Smooth muscle cell (in vitro differentiated cells): ENCODE results near the gene DDX18. TPM values are rescaled to one million over a fixed set of nuclear protein-coding genes. Genes with fewer than 3 reads are reported as not detected.

ENCODE experiments used
- DNase-seq: peaks from one replicate; lab custom pipeline; 2025; ENCODE audit not compliant: unreplicated experiment; lab: John Stamatoyannopoulos, UW
- H2AFZ ChIP-seq: fragments of 200-600 bp; sonication (generic); 2 replicates; pipeline ENCODE4 v1.6.0; 2016; ENCODE audit warnings: antibody characterized with exemption, low read depth, mild to moderate bottlenecking
- H3F3A ChIP-seq: fragments of 200-600 bp; sonication (generic); 2 replicates; pipeline ENCODE4 v1.6.0; 2017; ENCODE audit warnings: antibody characterized with exemption, low read depth
- H3K27ac ChIP-seq: fragments of 200-600 bp; sonication (generic); 2 replicates; pipeline ENCODE4 v1.5.1; 2016; ENCODE audit warnings: low read depth, mild to moderate bottlenecking
- H3K27me3 ChIP-seq: fragments of 200-600 bp; sonication (generic); 2 replicates; pipeline ENCODE4 v1.6.1; 2016; ENCODE audit warnings: low read depth, mild to moderate bottlenecking
- H3K36me3 ChIP-seq: fragments of 200-600 bp; sonication (generic); 2 replicates; pipeline ENCODE4 v1.5.1; 2016; ENCODE audit warnings: low read depth
- H3K4me1 ChIP-seq: fragments of 200-600 bp; sonication (generic); 2 replicates; pipeline ENCODE4 v1.5.1; 2016; ENCODE audit warnings: low read depth
- H3K4me2 ChIP-seq: fragments of 200-600 bp; sonication (generic); 2 replicates; pipeline ENCODE4 v1.6.0; 2016; ENCODE audit warnings: mild to moderate bottlenecking
- H3K4me3 ChIP-seq: fragments of 200-600 bp; sonication (generic); 2 replicates; pipeline ENCODE4 v1.5.1; 2016; ENCODE audit warnings: mild to moderate bottlenecking
- H3K79me2 ChIP-seq: fragments of 200-600 bp; sonication (generic); 2 replicates; pipeline ENCODE4 v1.6.0; 2016; ENCODE audit warnings: low read depth, mild to moderate bottlenecking
- H3K9ac ChIP-seq: fragments of 200-600 bp; sonication (generic); 2 replicates; pipeline ENCODE4 v1.6.0; 2016; ENCODE audit warnings: low read depth
- H3K9me3 ChIP-seq: fragments of 200-600 bp; sonication (generic); replicated peaks from 2 replicates; pipeline ENCODE4 v1.5.1; 2016; ENCODE audit warnings: low read depth
- H4K20me1 ChIP-seq: fragments of 200-600 bp; sonication (generic); 2 replicates; pipeline ENCODE4 v1.6.0; 2016; ENCODE audit warnings: low read depth
- CTCF ChIP-seq: fragments of 200-600 bp; sonication (generic); IDR thresholded peaks from 2 replicates; pipeline ENCODE4 v1.5.1; 2017; ENCODE audit warnings: borderline replicate concordance, mild to moderate bottlenecking, antibody characterized with exemption; ENCODE audit not compliant: insufficient read depth, poor library complexity, severe bottlenecking
- WGBS: methylation state at CpG from one replicate; pipeline ENCODE4 v1.1.7; 2016; ENCODE audit warnings: low lambda C conversion rate; 5-methylcytosine and 5-hydroxymethylcytosine counted together
- polyA plus RNA-seq: library from polyadenylated mRNA; unstranded; fragments of >200 nt; fragmentation: Nextera tagmentation; extraction: Ambion mirVana; gene quantifications from 2 replicates; pipeline ENCODE4 v1.2.1, GENCODE V29; 2016
- total RNA-seq: library from RNA; depleted of rRNA; stranded (reverse); fragments of >200 nt; gene quantifications from 2 replicates; pipeline ENCODE4 v1.2.3, GENCODE V29; 2014

The DDX18 gene
- total and polyA plus RNA-seq, 2 experiments from 2014 or later = 25.8 to 55.9 TPM

- Histone ChIP-seq H3K9ac (no peak overlapping the region), H3K27ac (no peak overlapping the region), H3K9me3 (no peaks in the 10 kb centered on the region), H3K4me2 (no peak overlapping the region), H4K20me1 (no peaks in the 10 kb centered on the region), H3K4me3 (no peak overlapping the region), H3K36me3 (no peaks in the 10 kb centered on the region), H3K79me2 (no peaks in the 10 kb centered on the region), H3K27me3 (peaks cover 3% of the 10 kb centered on the region), H3K4me1 (no peaks in the 10 kb centered on the region), H3F3A (no peaks in the 10 kb centered on the region), H2AFZ (no peak overlapping the region)
- DNase-seq = no peak
- no peak for TF ChIP-seq CTCF
- 87% methylated on average over 2 of the region's 2 CpGs for WGBS
These were observed 64.5 kb downstream of the DDX18 start for GRCh38 chr2:117879003-117879402.

Other genes starting within 250 kb of the DDX18 start
- gene CCDC93, start 199.4 kb downstream of the DDX18 start, total RNA-seq = 13.2 and 17.2 TPM in 2 replicates
- gene CCDC93, start 199.4 kb downstream of the DDX18 start, polyA plus RNA-seq = 9.5 and 15.7 TPM in 2 replicates